Cardiac fibroblast (primary cell): ENCODE results near the gene IL1RAPL2.
"Not testable (repeated sequence)": the region's sequence is repeated elsewhere in the genome, so short reads cannot be mapped to it uniquely, and the experiment has no call there.

ENCODE experiments used
- DNase-seq, 2 donors: peaks; one replicate each; pipeline versions ENCODE4 v3.0.0 to v3.0.0-alpha.2; 2010; ENCODE audit warnings: low read depth in 2 of 2
- H3K4me3 ChIP-seq, 2 donors: replicated peaks in 1 of 2; 1 replicate in 1 of 2; 2 replicates in 1 of 2; pipeline ENCODE4 v1.5.1; 2011; ENCODE audit warnings: low read depth in 2 of 2, low read length in 2 of 2, mild to moderate bottlenecking in 2 of 2, moderate library complexity in 1 of 2
- TF ChIP-seq, protein P1 (sequence below): IDR thresholded peaks from one replicate; pipeline ENCODE4 v1.5.1; 2011; ENCODE audit warnings: low read depth, mild to moderate bottlenecking, low read length, inconsistent platforms

The IL1RAPL2 gene

DNA sequence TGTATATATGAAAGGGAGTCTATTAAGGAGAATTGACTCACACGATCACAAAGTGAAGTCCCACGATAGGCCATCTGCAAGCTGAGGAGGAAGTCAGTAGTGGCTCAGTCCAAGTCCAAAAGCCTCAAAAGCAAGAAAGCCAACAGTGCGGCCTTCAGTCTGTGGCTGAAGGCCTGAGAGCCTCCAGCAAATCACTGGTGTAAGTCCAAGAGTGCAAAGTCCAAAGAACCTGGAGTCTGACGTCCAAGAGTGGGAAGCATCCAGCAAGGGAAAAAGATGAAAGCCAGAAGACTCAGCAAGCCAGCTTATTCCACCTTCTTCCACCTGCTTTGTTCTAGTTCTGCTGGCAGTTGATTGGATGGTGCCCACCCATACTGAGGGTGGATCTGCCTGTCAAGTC lies 104.1 kb downstream of the IL1RAPL2 start:
- TF ChIP-seq, protein P1, sequence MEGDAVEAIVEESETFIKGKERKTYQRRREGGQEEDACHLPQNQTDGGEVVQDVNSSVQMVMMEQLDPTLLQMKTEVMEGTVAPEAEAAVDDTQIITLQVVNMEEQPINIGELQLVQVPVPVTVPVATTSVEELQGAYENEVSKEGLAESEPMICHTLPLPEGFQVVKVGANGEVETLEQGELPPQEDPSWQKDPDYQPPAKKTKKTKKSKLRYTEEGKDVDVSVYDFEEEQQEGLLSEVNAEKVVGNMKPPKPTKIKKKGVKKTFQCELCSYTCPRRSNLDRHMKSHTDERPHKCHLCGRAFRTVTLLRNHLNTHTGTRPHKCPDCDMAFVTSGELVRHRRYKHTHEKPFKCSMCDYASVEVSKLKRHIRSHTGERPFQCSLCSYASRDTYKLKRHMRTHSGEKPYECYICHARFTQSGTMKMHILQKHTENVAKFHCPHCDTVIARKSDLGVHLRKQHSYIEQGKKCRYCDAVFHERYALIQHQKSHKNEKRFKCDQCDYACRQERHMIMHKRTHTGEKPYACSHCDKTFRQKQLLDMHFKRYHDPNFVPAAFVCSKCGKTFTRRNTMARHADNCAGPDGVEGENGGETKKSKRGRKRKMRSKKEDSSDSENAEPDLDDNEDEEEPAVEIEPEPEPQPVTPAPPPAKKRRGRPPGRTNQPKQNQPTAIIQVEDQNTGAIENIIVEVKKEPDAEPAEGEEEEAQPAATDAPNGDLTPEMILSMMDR: no peak
- H3K4me3 ChIP-seq: no peak overlapping the region
- DNase-seq: no peak

DNA sequence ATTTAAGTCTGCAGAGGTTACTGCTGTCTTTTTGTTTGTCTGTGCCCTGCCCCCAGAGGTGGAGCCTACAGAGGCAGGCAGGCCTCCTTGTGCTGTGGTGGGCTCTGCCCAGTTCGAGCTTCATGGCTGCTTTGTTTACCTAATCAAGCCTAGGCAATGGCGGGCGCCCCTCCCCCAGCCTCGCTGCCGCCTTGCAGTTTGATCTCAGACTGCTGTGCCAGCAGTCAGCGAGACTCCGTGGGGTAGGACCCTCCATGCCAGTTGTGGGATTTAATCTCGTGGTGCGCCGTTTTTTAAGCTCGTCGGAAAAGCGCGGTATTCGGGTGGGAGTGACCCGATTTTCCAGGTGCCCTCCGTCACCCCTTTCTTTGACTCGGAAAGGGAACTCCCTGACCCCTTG lies 111.5 kb downstream of the IL1RAPL2 start:
- not testable (repeated sequence) for H3K4me3 ChIP-seq, DNase-seq

DNA sequence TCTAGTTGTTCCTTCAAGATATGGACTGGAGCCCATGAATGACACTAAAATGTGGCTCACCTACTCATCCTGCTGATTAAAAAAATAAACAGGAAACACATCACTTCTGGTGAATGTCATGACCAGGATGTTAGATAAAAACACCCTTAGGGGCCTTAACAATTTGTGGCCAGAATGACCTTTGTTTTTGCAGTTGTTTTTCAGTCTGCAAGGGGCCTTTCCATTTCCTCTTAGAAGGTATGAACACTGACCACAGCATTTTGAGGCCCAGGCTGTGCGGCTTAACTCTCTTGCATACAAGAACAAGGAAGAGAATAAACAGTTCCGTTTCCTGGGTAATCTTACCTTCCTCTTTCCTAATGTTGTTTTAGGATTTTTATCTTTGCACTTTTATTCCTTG lies 113.2 kb downstream of the IL1RAPL2 start:
- no peak for DNase-seq
- TF ChIP-seq, protein P1: no peak
- no peak overlapping the region for H3K4me3 ChIP-seq

DNA sequence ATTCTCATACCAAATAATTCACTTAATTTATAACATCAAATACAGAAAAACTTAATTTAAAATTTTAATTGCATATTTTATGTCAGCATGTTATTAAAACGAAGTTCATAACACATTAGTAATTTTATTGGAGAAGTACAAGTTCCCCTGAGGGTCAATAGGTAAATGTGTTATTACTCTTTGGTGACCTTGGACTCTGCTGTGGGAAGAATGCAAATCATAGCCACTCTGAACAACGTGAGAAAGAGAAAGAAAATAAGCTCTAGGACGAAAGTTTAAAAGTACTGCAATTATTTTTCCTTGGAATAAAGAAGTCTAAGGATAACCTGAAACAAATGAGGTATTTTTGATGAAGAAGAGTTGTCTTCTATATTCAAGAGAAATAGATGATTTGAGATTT lies 115.2 kb downstream of the IL1RAPL2 start:
- no peak overlapping the region for H3K4me3 ChIP-seq
- TF ChIP-seq, protein P1: no peak
- DNase-seq: no peak

DNA sequence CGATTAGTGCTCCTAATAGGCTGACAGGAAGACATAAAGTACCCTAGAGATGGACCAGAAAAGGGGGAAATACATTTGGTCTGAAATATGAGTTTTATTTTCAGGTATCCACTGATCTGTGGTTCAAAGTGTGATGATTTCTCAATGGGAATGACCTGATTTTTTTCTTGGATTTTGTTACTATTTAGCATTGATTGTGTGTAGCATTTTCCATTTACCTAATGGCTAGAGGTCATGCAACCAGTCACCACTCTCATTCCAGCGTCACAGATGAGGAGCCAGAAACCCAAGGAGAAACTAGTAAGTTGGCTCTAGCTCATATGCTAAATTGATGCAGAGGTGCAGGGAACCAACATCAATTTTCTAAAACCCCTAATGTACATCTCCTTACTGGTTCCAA lies 118.1 kb downstream of the IL1RAPL2 start:
- TF ChIP-seq, protein P1: no peak
- DNase-seq: no peak
- no peak overlapping the region for H3K4me3 ChIP-seq

DNA sequence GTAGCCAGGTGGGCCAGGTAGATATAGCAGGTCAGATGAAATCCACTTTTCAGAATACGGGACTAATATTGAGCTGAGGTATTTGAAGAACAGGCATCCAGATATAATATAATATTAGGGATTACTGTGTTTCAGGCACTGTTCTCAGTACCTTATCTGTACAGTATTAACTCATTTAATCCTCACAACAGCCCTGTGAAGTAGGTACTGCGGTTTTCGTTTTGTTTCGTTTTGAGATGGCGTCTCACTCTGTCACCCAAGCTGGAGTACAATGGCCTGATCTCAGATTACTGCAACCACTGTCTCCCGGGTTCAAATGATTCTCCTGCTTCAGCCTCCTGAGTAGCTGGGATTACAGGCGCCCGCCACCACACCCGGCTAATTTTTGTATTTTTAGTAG lies 129.6 kb downstream of the IL1RAPL2 start:
- DNase-seq: no peak
- TF ChIP-seq, protein P1: no peak

DNA sequence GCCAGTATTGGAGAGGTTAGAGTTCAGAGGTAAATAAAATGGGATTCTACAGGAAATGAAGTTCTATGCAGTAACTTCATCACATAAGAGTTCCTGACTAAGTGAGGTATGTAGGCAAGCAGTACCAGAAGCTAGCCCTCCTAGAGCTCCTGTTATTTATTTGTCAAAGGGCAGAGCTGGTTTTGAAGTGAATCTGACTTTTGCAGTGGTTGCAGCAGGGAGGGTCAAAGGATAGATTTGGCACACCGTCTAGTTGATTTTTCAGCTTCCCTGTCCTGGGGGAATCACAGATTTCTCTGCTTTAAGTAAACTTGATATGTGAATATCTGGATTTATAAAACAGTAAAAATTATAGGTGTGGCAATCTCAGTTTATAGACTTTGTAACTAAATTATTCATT lies 130.7 kb downstream of the IL1RAPL2 start:
- DNase-seq: no peak
- no peak overlapping the region for H3K4me3 ChIP-seq
- TF ChIP-seq, protein P1: no peak

More for the DNA sequence above, 129.6 kb downstream of the IL1RAPL2 start:
- H3K4me3 ChIP-seq: no peak overlapping the region
